ACC112 (cell line): ENCODE data around the gene RNU1-2.
"Not testable (repeated sequence)": the region's sequence is repeated elsewhere in the genome, so short reads cannot be mapped to it uniquely, and the experiment has no call there.

Experiments
- H2AFZ ChIP-seq: fragments of 200-600 bp; sonication (generic); one replicate; pipeline ENCODE4 v1.6.0; 2017; ENCODE audit warnings: antibody characterized with exemption, low read length; ENCODE audit not compliant: unreplicated experiment
- H3K27ac ChIP-seq: fragments of 200-600 bp; sonication (generic); 2 replicates; pipeline ENCODE4 v1.5.1; 2014; ENCODE audit warnings: low read depth, mild to moderate bottlenecking, antibody characterized with exemption, low read length, moderate library complexity
- H3K27me3 ChIP-seq: fragments of 200-600 bp; sonication (generic); 2 replicates; pipeline ENCODE4 v1.6.1; 2014; ENCODE audit warnings: mild to moderate bottlenecking, antibody characterized with exemption, low read length, moderate library complexity, mixed read lengths; ENCODE audit not compliant: insufficient read depth
- H3K36me3 ChIP-seq: fragments of 200-600 bp; sonication (generic); 2 replicates; pipeline ENCODE4 v1.6.1; 2016; ENCODE audit warnings: mild to moderate bottlenecking, antibody characterized with exemption, low read length, moderate library complexity, mixed read lengths; ENCODE audit not compliant: insufficient read depth
- H3K4me1 ChIP-seq: fragments of 200-600 bp; sonication (generic); one replicate; pipeline ENCODE4 v1.6.1; 2016; ENCODE audit warnings: low read length, mixed read lengths; ENCODE audit not compliant: insufficient read depth, unreplicated experiment, control insufficient read depth
- H3K4me3 ChIP-seq: fragments of 200-600 bp; sonication (generic); 2 replicates; pipeline ENCODE4 v1.5.1; 2014; ENCODE audit warnings: mild to moderate bottlenecking, low read depth, low read length
- H3K79me2 ChIP-seq: fragments of 200-600 bp; sonication (generic); one replicate; pipeline ENCODE4 v1.6.0; 2016; ENCODE audit warnings: low read length; ENCODE audit not compliant: control insufficient read depth, unreplicated experiment, insufficient read depth

The RNU1-2 gene

GRCh38 chr1:16912742-16913141 lies 17.0 kb downstream of the RNU1-2 start:
- not testable (repeated sequence) for H3K36me3 ChIP-seq, H3K79me2 ChIP-seq, H3K4me1 ChIP-seq, H2AFZ ChIP-seq, H3K27me3 ChIP-seq, H3K27ac ChIP-seq
- peak overlapping the region; percentile 84; the same call in 1 of the 2 replicates for H3K4me3 ChIP-seq

GRCh38 chr1:16913181-16913832 lies 17.5 kb downstream of the RNU1-2 start:
- no peak overlapping the region for H3K27ac ChIP-seq
- H3K27me3 ChIP-seq = no peaks in the 10 kb centered on the region
- H3K4me3 ChIP-seq = peak overlapping the region; percentile 84
- peak overlapping the region; percentile 84 for H2AFZ ChIP-seq
- no peaks in the 10 kb centered on the region for H3K79me2 ChIP-seq
- no peaks in the 10 kb centered on the region for H3K4me1 ChIP-seq
- H3K36me3 ChIP-seq = no peaks in the 10 kb centered on the region

DNA sequence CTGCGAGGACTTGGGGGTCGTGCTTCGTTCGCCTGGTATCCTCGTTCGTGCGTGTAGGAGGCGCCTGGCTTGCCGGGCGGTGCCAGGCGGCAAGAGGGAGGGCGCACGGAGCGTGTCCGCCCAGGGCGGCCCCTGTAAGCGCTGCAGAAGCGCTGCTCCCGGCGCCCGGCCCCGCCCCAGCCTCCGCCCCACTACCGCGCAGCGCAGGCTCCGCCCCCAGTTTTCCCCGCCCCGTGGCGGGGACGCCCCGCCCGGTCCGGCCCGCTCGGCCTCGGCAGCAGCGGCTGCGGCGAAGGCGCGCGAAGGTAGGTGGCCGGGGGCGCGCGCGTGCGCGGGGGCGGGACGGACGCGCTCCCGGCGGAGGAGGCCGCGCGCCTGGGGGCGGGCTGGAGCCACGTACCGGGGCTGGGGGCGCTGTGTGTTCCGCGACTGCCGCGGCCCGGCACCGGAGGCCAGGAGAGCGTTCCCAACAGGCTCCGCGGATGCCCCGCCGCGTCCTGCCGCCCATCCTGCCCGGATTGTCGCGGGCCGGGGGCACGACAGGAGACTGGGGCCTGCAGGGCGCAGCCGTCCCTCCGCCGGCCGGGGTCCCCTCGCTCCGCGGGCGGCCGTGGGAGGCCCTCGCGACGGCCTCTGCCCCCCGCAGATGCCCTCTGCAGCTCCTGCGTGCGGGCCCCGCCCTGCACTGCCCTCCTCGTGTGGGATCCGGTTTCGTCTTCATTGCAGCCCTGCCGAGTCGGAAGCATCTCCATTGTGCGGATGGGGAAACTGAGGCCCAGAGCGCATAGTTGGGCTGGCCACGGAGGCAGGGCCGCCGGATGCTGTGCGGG lies 18.3 kb downstream of the RNU1-2 start:
- Histone ChIP-seq H3K27me3 (no peaks in the 10 kb centered on the region), H3K79me2 (no peaks in the 10 kb centered on the region), H3K4me3 (peak overlapping the region; percentile 84), H3K36me3 (no peaks in the 10 kb centered on the region), H3K27ac (no peak overlapping the region), H3K4me1 (no peaks in the 10 kb centered on the region), H2AFZ (peak overlapping the region; percentile 92)

- not testable (repeated sequence) for H3K79me2 ChIP-seq, H3K27me3 ChIP-seq, H2AFZ ChIP-seq, H3K27ac ChIP-seq, H3K36me3 ChIP-seq, H3K4me1 ChIP-seq
- peak overlapping the region; percentile 84 for H3K4me3 ChIP-seq
Observed at GRCh38 chr1:16914928-16915626, 19.3 kb downstream of the RNU1-2 start.

DNA sequence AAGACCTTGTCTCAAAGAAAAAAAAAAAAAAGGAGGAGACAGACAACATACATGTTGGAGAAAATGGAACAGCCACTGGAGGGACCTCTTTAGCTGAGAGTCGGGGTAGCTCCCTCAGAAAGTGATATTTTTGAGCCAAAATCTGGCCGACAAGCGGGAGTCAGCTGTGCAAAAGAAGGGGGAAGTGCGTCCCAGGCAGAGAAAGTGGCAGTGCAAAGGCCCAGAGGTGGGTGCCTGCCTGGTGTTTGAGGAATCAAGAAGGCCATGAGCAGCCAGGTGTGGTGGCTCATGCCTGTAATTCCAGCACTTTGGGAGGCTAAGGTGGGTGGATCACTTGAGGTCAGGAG lies 19.8 kb downstream of the RNU1-2 start:
- no peaks in the 10 kb centered on the region for H3K36me3 ChIP-seq
- H3K27me3 ChIP-seq = no peaks in the 10 kb centered on the region
- no peaks in the 10 kb centered on the region for H3K4me1 ChIP-seq
- no peak overlapping the region for H3K27ac ChIP-seq
- no peaks in the 10 kb centered on the region for H3K79me2 ChIP-seq
- no peak overlapping the region; the same call in 1 of the 2 replicates for H3K4me3 ChIP-seq
- no peak overlapping the region for H2AFZ ChIP-seq

- not testable (repeated sequence) for H3K36me3 ChIP-seq, H3K4me1 ChIP-seq, H3K4me3 ChIP-seq, H3K27me3 ChIP-seq, H3K27ac ChIP-seq, H3K79me2 ChIP-seq, H2AFZ ChIP-seq
Observed at GRCh38 chr1:16916036-16916880, 20.5 kb downstream of the RNU1-2 start.

GRCh38 chr1:16918371-16918770 lies 22.6 kb downstream of the RNU1-2 start:
- H3K27me3 ChIP-seq = no peaks in the 10 kb centered on the region
- H3K27ac ChIP-seq = no peak overlapping the region
- no peaks in the 10 kb centered on the region for H3K36me3 ChIP-seq
- no peaks in the 10 kb centered on the region for H3K79me2 ChIP-seq
- no peak overlapping the region for H3K4me3 ChIP-seq
- H2AFZ ChIP-seq = no peak overlapping the region
- H3K4me1 ChIP-seq = no peaks in the 10 kb centered on the region

- H3K4me1 ChIP-seq, H3K27me3 ChIP-seq, H3K79me2 ChIP-seq, H3K36me3 ChIP-seq, H2AFZ ChIP-seq, H3K27ac ChIP-seq, H3K4me3 ChIP-seq: not testable (repeated sequence)
Observed at GRCh38 chr1:16918936-16919665, 23.3 kb downstream of the RNU1-2 start.

GRCh38 chr1:16920951-16921350 lies 25.2 kb downstream of the RNU1-2 start:
- Histone ChIP-seq H3K4me1 (no peaks in the 10 kb centered on the region), H3K27me3 (no peaks in the 10 kb centered on the region), H3K79me2 (no peaks in the 10 kb centered on the region), H3K27ac (no peak overlapping the region), H2AFZ (no peak overlapping the region), H3K36me3 (no peaks in the 10 kb centered on the region), H3K4me3 (no peak overlapping the region)
